Ovary (tissue), 9 donors: ENCODE results near the gene SMG9. TPM values are rescaled to one million over a fixed set of nuclear protein-coding genes. Genes with fewer than 3 reads are reported as not detected.

Experiments used
- DNase-seq, 5 donors: peaks; one replicate each; pipeline ENCODE4 v3.0.0-alpha.2; 2019 to 2020
- H3K27ac ChIP-seq, 2 donors: fragments of 200-600 bp; one replicate each; pipeline versions ENCODE4 v1.5.1 to v1.8.0; 2019 to 2022
- H3K27me3 ChIP-seq: fragments of 200-600 bp; one replicate; pipeline ENCODE4 v1.8.0; 2022
- H3K36me3 ChIP-seq: fragments of 200-600 bp; sonication (generic); one replicate; pipeline ENCODE4 v1.5.1; 2019
- H3K4me1 ChIP-seq: one replicate; pipeline ENCODE4 v1.8.1; 2013; ENCODE audit warnings: mild to moderate bottlenecking, moderate library complexity; ENCODE audit not compliant: insufficient read depth
- H3K4me3 ChIP-seq: fragments of 200-600 bp; sonication (generic); one replicate; pipeline ENCODE4 v1.5.1; 2017
- H3K9me3 ChIP-seq, 2 donors: fragments of 200-600 bp in 1 of 2; sonication (generic) in 1 of 2; one replicate each; pipeline versions ENCODE4 v1.5.1 to v1.8.1; 2013 to 2019; ENCODE audit warnings: mild to moderate bottlenecking in 1 of 2, moderate library complexity in 1 of 2
- CTCF ChIP-seq, 3 donors: fragments of 450-650 bp in 2 of 3; fragments of 200-600 bp in 1 of 3; IDR thresholded peaks; one replicate each; pipeline versions ENCODE4 v1.5.1 to v1.8.0; 2016 to 2022; ENCODE audit warnings: antibody characterized with exemption in 3 of 3, mild to moderate bottlenecking in 1 of 3
- EP300 ChIP-seq: sonication (generic); formaldehyde crosslinking; IDR thresholded peaks from one replicate; pipeline ENCODE4 v1.6.1; 2017; ENCODE audit warnings: antibody characterized with exemption
- POLR2A ChIP-seq: fragments of 450-650 bp; IDR thresholded peaks from one replicate; pipeline ENCODE4 v1.6.1; 2017; ENCODE audit warnings: antibody characterized with exemption, mild to moderate bottlenecking, moderate library complexity
- WGBS, 3 donors: extraction: QIAGEN DNeasy Blood & Tissue Kit in 1 of 3; methylation state at CpG; one replicate each; pipeline versions ENCODE4 v1.1.5 to v1.1.7; 2013 to 2017; 5-methylcytosine and 5-hydroxymethylcytosine counted together
- intact Hi-C, 4 donors: fragments of 100-400 bp; cut with DNase I; formaldehyde crosslinking; loops; one replicate each; pipeline versions ENCODE4 v1.11.0 to v1.15.1; 2022 to 2023
- polyA plus RNA-seq, 2 donors: library from polyadenylated mRNA; stranded (reverse); fragments of 200-250 nt in 1 of 2; fragments of 350-450 nt in 1 of 2; fragmentation: Illumina TruSeq in 1 of 2; extraction: RNeasy Lipid Tissue Mini Kit (QIAGEN cat#74804) in 1 of 2; gene quantifications; one replicate each; pipeline ENCODE4 v1.2.3, GENCODE V29; 2013 to 2014
- total RNA-seq, 7 donors: library from RNA; depleted of rRNA in 2 of 7; stranded (reverse); fragments of >200 nt in 2 of 7; fragmentation: NEBNext Ultra II Directional in 3 of 7; extraction: Animal tissue kit (Norgen Biotek cat#: 25700) in 3 of 7; gene quantifications; one replicate each; pipeline versions ENCODE4 v1.1.0 to v1.2.4, GENCODE V29; 2016 to 2023
- donor health status: DM: no; HTN: no; CAD: no; lungs with moderate emphysema.
- donor health status: DM: no; HTN: no; CAD: no.
- donor health status: Bipolar disorder and iron deficiency.
- donor health status: DM: yes; HTN: yes; CAD: no.
- donor health status: DM: no; HTN: no; CAD: no.
- donor health status: DM: yes; HTN: yes; CAD: no.

Gene SMG9
- total and polyA plus RNA-seq, 9 donors = 13.9 to 34.8 (median 23.9) TPM

GRCh38 chr19:43797118-43797517 is 42.4 kb upstream of the SMG9 start:
- Histone ChIP-seq H3K36me3 (no peaks in the 10 kb centered on the region), H3K27me3 (no peaks in the 10 kb centered on the region), H3K27ac (no peak overlapping the region), H3K4me1 (peaks cover 4% of the 10 kb centered on the region), H3K9me3 (no peaks in the 10 kb centered on the region), H3K4me3 (no peak overlapping the region)
- TF ChIP-seq POLR2A = no peak
- no peak for TF ChIP-seq CTCF (IDR thresholded peaks at IDR 0.05)
- TF ChIP-seq EP300 = no peak
- no peak for DNase-seq
- intact Hi-C loops = no loop called here
- WGBS, 3 donors = 57 to 68% (median 64%) methylated on average over 6 of the region's 6 CpGs

- Histone ChIP-seq H3K36me3 (no peaks in the 10 kb centered on the region), H3K4me3 (no peak overlapping the region), H3K9me3 (no peaks in the 10 kb centered on the region), H3K4me1 (no peaks in the 10 kb centered on the region), H3K27ac (no peak overlapping the region), H3K27me3 (no peaks in the 10 kb centered on the region)
- TF ChIP-seq CTCF (IDR thresholded peaks at IDR 0.05) = no peak
- TF ChIP-seq POLR2A = no peak
- no peak for TF ChIP-seq EP300
- intact Hi-C loops = no loop called here
- DNase-seq = no peak
- 27 to 41% (median 36%) methylated on average over 3 of the region's 3 CpGs for WGBS, 3 donors
Measured at GRCh38 chr19:43790587-43790986, 35.8 kb upstream of the SMG9 start.

- no peak for DNase-seq
- Histone ChIP-seq H3K9me3 (no peaks in the 10 kb centered on the region), H3K4me1 (no peaks in the 10 kb centered on the region), H3K36me3 (no peaks in the 10 kb centered on the region), H3K27me3 (no peaks in the 10 kb centered on the region), H3K4me3 (no peak overlapping the region), H3K27ac (no peak overlapping the region)
- TF ChIP-seq CTCF (IDR thresholded peaks at IDR 0.05) (no peak), POLR2A (no peak), EP300 (no peak)
- WGBS, 3 donors = 2 to 9% (median 6%) methylated on average over 3 of the region's 3 CpGs
- intact Hi-C loops = no loop called here
Measured at GRCh38 chr19:43789029-43789428, 34.3 kb upstream of the SMG9 start.

- TF ChIP-seq EP300 (no peak), POLR2A (no peak), CTCF (IDR thresholded peaks at IDR 0.05) (no peak)
- no peak overlapping the region for H3K4me3 ChIP-seq
- intact Hi-C loops = no loop called here
- no peaks in the 10 kb centered on the region for H3K4me1 ChIP-seq
- H3K36me3 ChIP-seq = no peaks in the 10 kb centered on the region
- DNase-seq = no peak
- WGBS, 3 donors = 31 to 50% (median 38%) methylated on average over 1 of the region's 1 CpG
- H3K27ac ChIP-seq = no peak overlapping the region
- H3K9me3 ChIP-seq = no peaks in the 10 kb centered on the region
- H3K27me3 ChIP-seq = no peaks in the 10 kb centered on the region
Measured at GRCh38 chr19:43786665-43787064, 31.9 kb upstream of the SMG9 start.
